Right ventricle myocardium superior (tissue), 1 donor: Measurements from ENCODE around the gene USH1C. TPM values are rescaled to one million over a fixed set of nuclear protein-coding genes. Genes with fewer than 3 reads are reported as not detected.

Experiments used
- ATAC-seq: fragments of 200-7000 bp; cut with Tn5 transposase; one replicate; pipeline ENCODE4 v1.9.1; 2020; ENCODE audit warnings: mild to moderate bottlenecking; ENCODE audit not compliant: poor library complexity
- DNase-seq: peaks from one replicate; pipeline ENCODE4 v3.0.0-alpha.2; 2020
- intact Hi-C: fragments of 100-400 bp; cut with DNase I; formaldehyde crosslinking; loops from one replicate; pipeline ENCODE4 v1.11.2; 2022
- total RNA-seq: library from RNA; stranded (reverse); fragmentation: NEBNext Ultra II Directional; extraction: Animal tissue kit (Norgen Biotek cat#: 25700); gene quantifications from one replicate; pipeline ENCODE4 v1.2.1, GENCODE V29; 2021
- donor health status: DM: no; HTN: yes; CAD: no; lungs with severe emphysema.

Gene USH1C
- total RNA-seq, 1 donor from 2014 or later: 0.78 TPM

GRCh38 chr11:17572359-17572690, 28.1 kb upstream of the USH1C start:
- intact Hi-C loops: no loop called here
- no peak for DNase-seq
- no peak for ATAC-seq

- intact Hi-C loops: no loop called here
- no peak for ATAC-seq
- DNase-seq: no peak
Observed at GRCh38 chr11:17571431-17572358, 27.5 kb upstream of the USH1C start.

- DNase-seq: no peak
- ATAC-seq: no peak
- intact Hi-C loops: no loop called here
Observed at GRCh38 chr11:17570034-17570433, 25.8 kb upstream of the USH1C start.

- intact Hi-C loops: no loop called here
- ATAC-seq: no peak
- DNase-seq: no peak
Observed at GRCh38 chr11:17568944-17569343, 24.7 kb upstream of the USH1C start.

- no peak for ATAC-seq
- intact Hi-C loops: no loop called here
- DNase-seq: no peak
Observed at GRCh38 chr11:17564687-17565042, 20.4 kb upstream of the USH1C start.

- DNase-seq (no peak), ATAC-seq (peak; percentile 21)
- intact Hi-C loops: no loop called here
Observed at GRCh38 chr11:17563961-17564686, 19.9 kb upstream of the USH1C start.

- DNase-seq: no peak
- intact Hi-C loops: no loop called here
- ATAC-seq: peak; percentile 34
Observed at GRCh38 chr11:17563231-17563646, 19.0 kb upstream of the USH1C start.

- intact Hi-C loops: no loop called here
- ATAC-seq (no peak), DNase-seq (no peak)
Observed at GRCh38 chr11:17561526-17561925, 17.3 kb upstream of the USH1C start.

GRCh38 chr11:17561111-17561415, 16.8 kb upstream of the USH1C start:
- no peak for ATAC-seq
- intact Hi-C loops: no loop called here
- no peak for DNase-seq

GRCh38 chr11:17560281-17561110, 16.3 kb upstream of the USH1C start:
- DNase-seq (no peak), ATAC-seq (no peak)
- intact Hi-C loops: no loop called here

- no peak for ATAC-seq
- no peak for DNase-seq
- intact Hi-C loops: no loop called here
Observed at GRCh38 chr11:17559341-17560087, 15.3 kb upstream of the USH1C start.

GRCh38 chr11:17558916-17559315, 14.7 kb upstream of the USH1C start:
- intact Hi-C loops: no loop called here
- no peak for ATAC-seq
- DNase-seq: no peak

GRCh38 chr11:17558025-17558780, 14.0 kb upstream of the USH1C start:
- ATAC-seq (no peak), DNase-seq (no peak)

GRCh38 chr11:17556999-17557398, 12.8 kb upstream of the USH1C start:
- intact Hi-C loops: no loop called here
- no peak for ATAC-seq
- DNase-seq: no peak

More at GRCh38 chr11:17558025-17558780, 14.0 kb upstream of the USH1C start:
- intact Hi-C loops: no loop called here

- DNase-seq: no peak
- intact Hi-C loops: no loop called here
- no peak for ATAC-seq
Observed at GRCh38 chr11:17554487-17554886, 10.3 kb upstream of the USH1C start.

- DNase-seq (no peak), ATAC-seq (no peak)
- intact Hi-C loops: no loop called here
Observed at GRCh38 chr11:17553249-17553546, 9.0 kb upstream of the USH1C start.

GRCh38 chr11:17552392-17553248, 8.4 kb upstream of the USH1C start:
- ATAC-seq (no peak), DNase-seq (no peak)
- intact Hi-C loops: no loop called here

GRCh38 chr11:17552041-17552355, 7.8 kb upstream of the USH1C start:
- DNase-seq (no peak), ATAC-seq (no peak)
- intact Hi-C loops: no loop called here
